Measurements from ENCODE around the gene GARIN5A.

GARIN5A gene

GRCh38 chr19:50508843-50509190 lies 32.2 kb upstream of the GARIN5A start:
- DNase-seq (ENCODE audit: low read depth), result no peak

DNA sequence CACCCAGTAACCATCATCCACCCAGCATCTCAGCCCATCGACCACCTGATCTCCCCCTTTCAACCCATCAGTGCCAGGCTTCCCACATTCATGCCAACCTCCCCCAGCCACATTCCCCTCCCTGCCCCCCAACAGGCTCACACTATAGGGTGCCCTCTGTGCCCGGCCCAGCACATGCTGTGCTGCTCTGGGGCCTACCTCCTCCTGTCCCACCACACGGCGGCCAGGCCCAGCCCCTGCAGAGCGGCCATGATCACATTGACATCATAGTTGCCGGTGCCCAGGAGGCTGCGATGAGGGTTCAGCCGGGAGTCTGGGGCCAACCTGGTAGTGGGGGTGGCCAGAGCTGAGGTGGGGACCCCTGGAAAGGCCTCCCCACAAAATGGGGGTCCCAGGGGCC lies 30.7 kb upstream of the GARIN5A start:
- DNase-seq (ENCODE audit: low read depth), result no peak

- no peak for DNase-seq (ENCODE audit: low read depth)
Observed at GRCh38 chr19:50506700-50507099, 30.1 kb upstream of the GARIN5A start.

DNA sequence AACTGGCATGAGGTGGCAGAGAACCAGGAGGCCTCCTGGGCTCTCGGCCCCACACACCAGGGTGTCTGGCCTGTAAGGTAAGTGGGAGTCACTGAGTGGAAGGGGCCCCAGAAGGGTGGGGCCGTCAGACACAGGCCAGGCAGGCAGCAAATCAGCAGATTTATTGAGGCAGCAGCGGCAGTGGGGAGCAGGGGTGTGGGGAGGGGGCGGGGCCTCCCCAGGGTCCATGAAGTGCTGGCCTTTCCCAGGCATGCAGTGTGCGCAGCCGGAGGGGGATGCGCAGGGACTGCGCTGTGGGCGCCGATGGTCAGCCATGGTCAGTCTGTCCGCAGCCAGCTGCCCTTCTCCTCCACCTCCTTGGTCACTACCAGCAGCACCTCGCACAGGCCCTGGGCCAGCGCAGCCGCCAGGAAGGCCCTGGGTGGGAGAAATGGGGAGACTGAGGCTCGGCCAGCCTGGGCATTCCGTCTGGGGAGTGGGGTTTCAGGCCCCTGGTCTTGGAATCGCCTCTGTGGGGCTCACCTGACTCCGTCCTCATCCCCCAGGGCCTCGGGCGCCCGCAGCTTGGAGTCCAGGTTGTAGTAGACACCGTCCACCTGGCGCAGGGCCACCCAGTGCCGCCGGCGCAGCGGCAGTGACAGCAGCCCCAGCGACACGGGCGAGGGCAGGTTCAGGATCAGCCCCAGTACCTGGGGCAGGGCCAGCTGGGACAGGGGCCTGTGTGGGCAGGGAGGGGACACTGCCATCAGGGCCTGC lies 29.4 kb upstream of the GARIN5A start:
- no peak for DNase-seq (ENCODE audit: low read depth)

GRCh38 chr19:50501568-50502475 lies 25.2 kb upstream of the GARIN5A start:
- DNase-seq (ENCODE audit: low read depth), result no peak

DNA sequence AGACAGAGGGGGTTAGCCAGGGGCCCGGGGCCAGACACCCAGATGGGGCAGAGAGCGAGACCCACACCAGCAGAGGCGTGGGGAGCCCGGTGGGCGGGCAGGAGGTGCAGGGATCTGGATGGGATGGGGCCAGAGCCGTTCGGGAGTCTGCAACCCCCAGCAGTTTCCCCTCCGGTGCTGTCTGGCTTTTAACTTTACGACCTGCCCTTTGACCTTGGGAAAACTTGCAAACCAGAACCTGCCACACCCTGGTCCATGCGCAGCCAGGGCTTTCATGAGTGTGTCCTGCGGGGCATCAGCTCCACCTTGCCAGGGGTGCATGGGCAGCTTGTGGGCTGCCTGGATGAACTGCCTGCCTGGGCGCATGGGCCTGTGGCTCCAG lies 24.5 kb upstream of the GARIN5A start:
- DNase-seq (ENCODE audit: low read depth), result no peak

GRCh38 chr19:50500753-50501151 lies 24.1 kb upstream of the GARIN5A start:
- no peak for DNase-seq (ENCODE audit: low read depth)

DNA sequence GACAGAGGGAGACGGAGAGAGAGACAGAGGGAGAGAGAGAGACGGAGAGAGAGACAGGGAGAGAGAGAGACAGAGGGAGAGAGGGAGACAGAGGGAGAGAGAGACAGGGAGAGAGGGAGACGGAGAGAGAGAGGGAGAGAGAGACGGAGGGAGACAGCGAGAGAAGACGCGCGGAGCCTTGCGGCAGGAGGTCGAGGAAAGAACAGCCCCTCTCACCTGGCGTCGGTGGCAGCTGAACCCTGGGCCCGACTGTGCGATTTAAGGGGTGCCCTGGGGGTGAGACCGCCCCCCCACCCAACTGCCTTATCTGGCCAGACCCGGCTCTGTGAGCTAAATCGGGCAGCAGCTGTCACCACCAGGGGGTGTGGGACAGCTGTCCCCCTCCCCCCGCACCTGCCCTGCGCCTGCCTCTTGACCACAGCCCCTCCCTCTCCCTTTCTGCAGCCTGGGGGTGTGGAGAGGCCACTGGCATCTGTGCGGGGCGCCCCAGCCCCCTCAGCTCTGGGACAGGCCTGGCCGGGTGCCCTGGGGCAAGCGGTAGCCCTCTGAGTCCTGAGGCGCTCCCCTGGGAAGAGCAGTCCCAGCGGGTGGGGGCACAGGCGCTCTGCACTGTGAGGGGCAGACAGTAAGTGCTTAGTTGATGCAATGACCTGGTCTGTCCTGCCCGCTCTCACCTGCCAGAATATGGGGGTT lies 23.6 kb upstream of the GARIN5A start:
- DNase-seq (ENCODE audit: low read depth), result no peak

GRCh38 chr19:50498219-50499056 lies 21.8 kb upstream of the GARIN5A start:
- DNase-seq (ENCODE audit: low read depth), result no peak

- DNase-seq (ENCODE audit: low read depth), result no peak
Observed at GRCh38 chr19:50497022-50497405, 20.4 kb upstream of the GARIN5A start.

DNA sequence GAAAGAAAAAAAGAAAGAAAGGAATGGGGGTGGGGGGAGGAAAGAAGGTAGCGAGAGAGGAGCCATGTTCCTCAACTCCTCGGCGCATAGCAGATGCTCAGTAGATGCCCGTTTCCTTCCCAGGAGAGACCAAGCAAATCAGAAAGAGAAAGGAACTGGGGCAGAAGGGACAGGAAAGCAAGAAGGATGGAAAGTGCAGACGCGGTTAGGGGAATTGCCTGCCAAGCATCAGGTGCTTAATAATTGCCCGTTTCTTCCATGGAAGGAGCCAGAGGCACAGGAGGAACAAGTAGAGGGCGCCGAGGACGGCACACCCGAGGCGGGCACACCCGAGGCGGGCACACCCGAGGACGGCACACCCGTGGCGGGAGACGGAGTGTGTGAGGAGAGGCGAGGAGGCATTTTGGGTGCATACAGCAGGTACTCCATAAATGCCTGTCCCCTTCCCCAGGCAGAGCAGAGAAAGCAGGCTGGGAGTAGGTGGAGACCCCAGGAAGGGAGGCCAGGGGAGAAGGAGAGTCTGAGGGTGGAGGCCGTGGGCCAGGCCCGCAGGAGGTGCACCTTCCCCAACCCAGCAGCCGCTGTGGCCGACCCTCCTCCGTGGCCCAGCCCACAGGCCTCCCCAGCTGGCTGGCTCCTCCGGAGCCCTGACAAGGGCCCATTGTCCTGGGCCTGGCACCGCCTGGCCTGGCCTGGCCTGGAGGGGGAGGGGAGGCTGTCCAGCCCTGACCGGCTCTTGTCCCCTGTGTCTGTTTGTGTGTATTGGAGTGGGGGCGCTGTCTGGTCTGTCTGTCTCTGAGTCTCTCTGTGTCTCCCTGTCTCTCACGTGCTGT lies 19.8 kb upstream of the GARIN5A start:
- no peak for DNase-seq (ENCODE audit: low read depth)

- no peak for DNase-seq (ENCODE audit: low read depth)
Observed at GRCh38 chr19:50495020-50495531, 18.4 kb upstream of the GARIN5A start.

- DNase-seq (ENCODE audit: low read depth), result no peak
Observed at GRCh38 chr19:50494186-50495019, 17.8 kb upstream of the GARIN5A start.

GRCh38 chr19:50493171-50493570 lies 16.5 kb upstream of the GARIN5A start:
- DNase-seq (ENCODE audit: low read depth), result no peak

DNA sequence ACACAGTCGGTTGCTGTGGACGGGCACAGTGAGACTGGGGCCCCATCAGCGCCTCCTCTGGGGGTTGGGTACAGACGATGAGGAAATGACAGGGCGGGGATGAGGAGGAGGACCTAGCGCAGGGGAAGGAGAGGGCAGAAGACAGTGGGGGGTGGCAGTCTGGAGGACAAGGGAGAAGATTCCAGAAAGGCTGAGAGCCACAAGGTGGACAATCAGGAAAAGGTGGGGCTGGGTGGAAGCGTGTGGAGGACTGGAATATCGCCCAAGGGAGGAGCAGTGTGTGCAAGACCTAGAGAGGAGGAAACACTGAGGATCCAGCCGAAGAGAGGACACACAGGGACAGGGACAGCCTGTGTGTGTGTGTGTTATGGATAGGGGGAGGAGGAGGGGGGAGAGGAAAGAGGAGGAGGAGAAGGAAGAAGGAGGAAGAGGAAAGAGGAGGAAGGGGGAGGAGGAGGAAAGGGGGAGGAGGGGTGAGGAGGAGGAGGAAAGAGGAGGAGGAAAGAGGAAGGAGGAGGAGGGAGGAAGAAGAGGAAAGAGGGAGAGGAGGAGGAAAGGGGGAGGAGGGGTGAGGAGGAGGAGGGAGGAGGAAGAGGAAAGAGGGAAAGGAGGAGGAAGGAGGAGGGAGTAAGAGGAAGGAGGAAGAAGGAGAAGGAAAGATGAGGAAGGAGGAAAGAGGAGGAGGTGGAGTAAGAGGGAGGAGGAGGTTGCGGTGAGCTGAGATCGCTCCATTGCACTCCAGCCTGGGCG lies 15.8 kb upstream of the GARIN5A start:
- DNase-seq (ENCODE audit: low read depth), result no peak

DNA sequence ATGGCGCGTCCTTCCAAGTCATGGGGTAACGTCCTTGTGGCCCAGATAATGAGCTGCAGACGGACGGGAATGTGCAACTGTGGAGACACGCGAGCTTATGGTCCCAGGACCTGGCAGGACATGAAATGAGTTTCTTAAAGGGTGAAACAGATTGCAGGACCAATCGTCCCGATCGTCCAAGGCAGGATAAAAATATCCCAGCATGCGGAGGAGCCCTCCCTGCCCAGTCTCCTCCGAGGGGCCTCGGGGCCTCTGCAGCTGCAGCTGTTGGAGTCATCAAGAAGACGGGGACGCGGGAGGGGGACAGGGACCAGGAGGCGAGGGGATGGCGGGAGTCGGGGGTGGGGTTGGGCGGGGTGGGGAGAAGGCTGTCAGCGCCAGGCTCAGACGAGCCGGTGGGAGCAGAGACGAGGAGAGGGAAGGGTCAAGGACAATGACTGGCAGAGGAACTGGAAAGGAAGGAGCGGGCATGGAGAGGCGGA lies 14.4 kb upstream of the GARIN5A start:
- DNase-seq (ENCODE audit: low read depth), result no peak

DNA sequence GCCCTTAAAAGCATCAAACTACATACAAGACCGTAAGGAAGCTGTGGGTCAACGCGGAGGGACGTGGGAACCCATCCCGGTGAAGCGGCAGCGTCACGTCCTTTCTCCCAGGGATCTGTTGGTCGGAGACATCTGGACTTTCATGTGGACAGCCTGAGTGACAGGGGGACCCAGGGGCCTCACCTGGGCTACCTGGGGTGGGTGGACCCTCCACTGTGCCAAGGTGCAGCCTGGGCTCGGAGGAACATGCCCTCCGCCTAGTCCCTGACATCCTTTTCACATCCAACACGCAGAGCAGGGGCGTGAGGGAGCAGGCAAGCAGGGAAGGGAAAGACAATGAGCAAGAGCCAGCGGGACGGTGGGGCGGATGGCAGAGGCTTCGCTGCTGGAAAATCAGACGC lies 13.8 kb upstream of the GARIN5A start:
- no peak for DNase-seq (ENCODE audit: low read depth)

DNA sequence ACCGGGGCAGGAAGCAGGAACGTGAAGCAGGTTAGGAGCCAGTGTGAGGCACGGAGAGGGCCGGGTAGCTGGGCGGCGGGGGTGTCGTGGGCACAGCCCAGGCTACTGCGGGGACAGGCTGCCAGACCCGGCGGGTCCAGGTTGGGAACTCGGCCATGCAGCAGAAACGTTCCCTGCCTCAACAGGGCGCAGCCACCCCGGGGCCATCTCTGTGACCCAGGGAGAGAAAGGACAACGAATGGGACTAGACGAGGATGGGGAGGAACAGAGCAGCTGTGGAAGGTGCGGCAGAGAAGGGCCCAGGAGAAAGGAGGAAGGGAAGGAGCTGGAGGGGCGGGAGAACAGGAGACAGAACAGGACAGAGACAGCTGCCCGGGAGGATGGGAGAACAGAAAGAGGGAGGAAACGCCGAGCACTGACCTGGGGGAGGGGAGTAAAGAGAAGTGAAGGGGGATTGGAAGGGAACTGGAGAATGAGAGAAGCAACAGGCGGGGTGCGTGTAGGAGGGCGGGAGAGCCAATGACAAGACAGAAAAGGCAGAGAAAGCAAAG lies 12.9 kb upstream of the GARIN5A start:
- DNase-seq (ENCODE audit: low read depth), result no peak

Measured in T-helper 22 cell (primary cell).